Tibial nerve (tissue), 3 donors: ENCODE measurements around the gene UQCR11.

Experiments
- CTCF ChIP-seq, 5 experiments: fragments of 200-600 bp in 3 of 5; fragments of 450-650 bp in 2 of 5; sonication (generic) in 3 of 5; IDR thresholded peaks; one replicate each; pipeline ENCODE4 v1.5.1; 2016 to 2019; ENCODE audit warnings: antibody characterized with exemption in 5 of 5, mild to moderate bottlenecking in 3 of 5, moderate library complexity in 2 of 5
- POLR2A ChIP-seq, 2 donors: fragments of 450-650 bp; IDR thresholded peaks; one replicate each; pipeline ENCODE4 v1.6.1; 2017; ENCODE audit warnings: antibody characterized with exemption in 2 of 2, mild to moderate bottlenecking in 2 of 2, moderate library complexity in 2 of 2

GRCh38 chr19:1609680-1610474 is 4.6 kb upstream of the UQCR11 start:
- TF ChIP-seq CTCF (IDR thresholded peaks at IDR 0.05): no peak
- TF ChIP-seq POLR2A (IDR thresholded peaks at IDR 0.05): no peak
